Body of pancreas (tissue), 4 donors: Measurements from ENCODE around the gene LATS2.

ENCODE experiments used
- POLR2A ChIP-seq, 3 donors: fragments of 450-650 bp; IDR thresholded peaks; one replicate each; pipeline ENCODE4 v1.6.1; 2016; ENCODE audit warnings: antibody characterized with exemption in 3 of 3, mild to moderate bottlenecking in 2 of 3
- TF ChIP-seq, protein P1 (sequence below), 7 experiments: fragments of 450-650 bp in 4 of 7; fragments of 200-600 bp in 3 of 7; sonication (generic) in 3 of 7; IDR thresholded peaks; one replicate each; pipeline ENCODE4 v1.5.1; 2016 to 2019; ENCODE audit warnings: antibody characterized with exemption in 7 of 7

DNA sequence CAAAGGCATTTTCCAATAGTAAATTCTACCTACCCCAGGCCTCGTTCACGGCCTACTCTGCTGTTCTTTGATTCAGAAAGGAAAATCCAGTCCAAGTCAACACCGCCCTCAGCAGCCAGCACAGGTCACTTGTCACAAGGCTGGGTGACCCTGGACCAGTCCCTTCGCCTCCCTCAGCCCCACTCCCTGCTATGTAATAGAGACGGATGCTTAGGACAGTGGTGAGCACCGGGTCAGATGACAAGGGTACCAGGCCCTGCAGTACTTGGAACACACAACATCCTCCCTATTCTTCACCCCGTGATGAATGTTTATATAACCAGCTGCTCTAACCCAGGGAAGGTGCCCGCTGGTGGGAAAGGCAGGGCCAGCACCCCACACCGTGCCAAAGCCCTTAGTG, 14.3 kb downstream of the LATS2 start:
- TF ChIP-seq, protein P1, sequence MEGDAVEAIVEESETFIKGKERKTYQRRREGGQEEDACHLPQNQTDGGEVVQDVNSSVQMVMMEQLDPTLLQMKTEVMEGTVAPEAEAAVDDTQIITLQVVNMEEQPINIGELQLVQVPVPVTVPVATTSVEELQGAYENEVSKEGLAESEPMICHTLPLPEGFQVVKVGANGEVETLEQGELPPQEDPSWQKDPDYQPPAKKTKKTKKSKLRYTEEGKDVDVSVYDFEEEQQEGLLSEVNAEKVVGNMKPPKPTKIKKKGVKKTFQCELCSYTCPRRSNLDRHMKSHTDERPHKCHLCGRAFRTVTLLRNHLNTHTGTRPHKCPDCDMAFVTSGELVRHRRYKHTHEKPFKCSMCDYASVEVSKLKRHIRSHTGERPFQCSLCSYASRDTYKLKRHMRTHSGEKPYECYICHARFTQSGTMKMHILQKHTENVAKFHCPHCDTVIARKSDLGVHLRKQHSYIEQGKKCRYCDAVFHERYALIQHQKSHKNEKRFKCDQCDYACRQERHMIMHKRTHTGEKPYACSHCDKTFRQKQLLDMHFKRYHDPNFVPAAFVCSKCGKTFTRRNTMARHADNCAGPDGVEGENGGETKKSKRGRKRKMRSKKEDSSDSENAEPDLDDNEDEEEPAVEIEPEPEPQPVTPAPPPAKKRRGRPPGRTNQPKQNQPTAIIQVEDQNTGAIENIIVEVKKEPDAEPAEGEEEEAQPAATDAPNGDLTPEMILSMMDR (IDR thresholded peaks at IDR 0.05), result no peak
- TF ChIP-seq POLR2A (IDR thresholded peaks at IDR 0.05), result no peak
